C4-2B (cell line): ENCODE measurements around the gene CXCL13.

Source experiments
- ZFX ChIP-seq: fragments of 450-650 bp; IDR thresholded peaks from 2 replicates; pipeline ENCODE4 v1.6.1; 2017
- TF ChIP-seq, protein P1 (sequence below): fragments of 450-650 bp; conservative IDR thresholded peaks from 2 replicates; pipeline ENCODE4 v1.5.1; 2017; ENCODE audit warnings: mild to moderate bottlenecking

DNA sequence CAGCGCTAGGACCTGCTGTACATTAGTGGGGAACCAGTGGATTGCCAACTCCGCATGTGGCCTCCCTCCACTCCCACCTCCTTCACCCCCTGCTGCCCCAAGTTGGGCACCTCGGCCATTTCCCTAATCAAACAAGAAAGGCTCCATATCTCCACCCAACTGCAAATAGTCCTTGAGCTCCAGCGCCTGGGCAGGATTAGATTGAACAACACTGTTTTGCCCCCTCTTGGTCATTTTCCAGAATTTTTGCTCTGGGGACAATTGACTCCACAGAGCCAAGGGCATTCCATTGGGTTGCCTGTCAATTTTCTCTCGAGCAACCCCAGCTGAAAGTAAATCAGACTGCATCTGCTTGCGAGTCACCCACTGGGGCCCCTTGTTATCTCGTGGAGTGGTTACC, 29.6 kb downstream of the CXCL13 start:
- TF ChIP-seq, protein P1, sequence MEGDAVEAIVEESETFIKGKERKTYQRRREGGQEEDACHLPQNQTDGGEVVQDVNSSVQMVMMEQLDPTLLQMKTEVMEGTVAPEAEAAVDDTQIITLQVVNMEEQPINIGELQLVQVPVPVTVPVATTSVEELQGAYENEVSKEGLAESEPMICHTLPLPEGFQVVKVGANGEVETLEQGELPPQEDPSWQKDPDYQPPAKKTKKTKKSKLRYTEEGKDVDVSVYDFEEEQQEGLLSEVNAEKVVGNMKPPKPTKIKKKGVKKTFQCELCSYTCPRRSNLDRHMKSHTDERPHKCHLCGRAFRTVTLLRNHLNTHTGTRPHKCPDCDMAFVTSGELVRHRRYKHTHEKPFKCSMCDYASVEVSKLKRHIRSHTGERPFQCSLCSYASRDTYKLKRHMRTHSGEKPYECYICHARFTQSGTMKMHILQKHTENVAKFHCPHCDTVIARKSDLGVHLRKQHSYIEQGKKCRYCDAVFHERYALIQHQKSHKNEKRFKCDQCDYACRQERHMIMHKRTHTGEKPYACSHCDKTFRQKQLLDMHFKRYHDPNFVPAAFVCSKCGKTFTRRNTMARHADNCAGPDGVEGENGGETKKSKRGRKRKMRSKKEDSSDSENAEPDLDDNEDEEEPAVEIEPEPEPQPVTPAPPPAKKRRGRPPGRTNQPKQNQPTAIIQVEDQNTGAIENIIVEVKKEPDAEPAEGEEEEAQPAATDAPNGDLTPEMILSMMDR = no peak
- TF ChIP-seq ZFX = no peak
